Activated B cell treated with CpG ODN at 0.5 μM for 24 hours (primary cell): ENCODE measurements around the gene TIFAB. TPM values are rescaled to one million over a fixed set of nuclear protein-coding genes. Genes with fewer than 3 reads are reported as not detected.

Experiments used
- ATAC-seq: fragments of 200-7000 bp; cut with Tn5 transposase; one replicate; pipeline ENCODE4 v1.10.0; 2021; ENCODE audit warnings: low read depth, mild to moderate bottlenecking, moderate library complexity
- CTCF ChIA-PET: fragments of 350-600 bp; sonication (Branson Sonifier 250); formaldehyde crosslinking; loops from one replicate; lab custom pipeline; 2021; ENCODE audit warnings: antibody characterized with exemption; lab: Charles Lee
- POLR2A ChIA-PET: fragments of 350-600 bp; sonication (Branson Sonifier 250); formaldehyde crosslinking; loops from one replicate; lab custom pipeline; 2021; ENCODE audit warnings: antibody characterized with exemption; lab: Charles Lee
- DNase-seq: peaks from one replicate; pipeline ENCODE4 v3.0.0; 2022
- H3K27ac Mint-ChIP-seq: one replicate; pipeline ENCODE4 v1.8.0; 2020; ENCODE audit warnings: mixed read lengths
- H3K27me3 Mint-ChIP-seq: one replicate; pipeline ENCODE4 v1.8.0; 2021; ENCODE audit warnings: mixed read lengths
- H3K36me3 Mint-ChIP-seq: one replicate; pipeline ENCODE4 v1.8.0; 2021; ENCODE audit warnings: low read depth, mixed read lengths
- H3K4me1 Mint-ChIP-seq: one replicate; pipeline ENCODE4 v1.8.0; 2021; ENCODE audit warnings: mixed read lengths
- H3K4me3 Mint-ChIP-seq: one replicate; pipeline ENCODE4 v1.8.0; 2020; ENCODE audit warnings: mild to moderate bottlenecking, mixed read lengths
- H3K9me3 Mint-ChIP-seq: one replicate; pipeline ENCODE4 v1.8.0; 2020; ENCODE audit warnings: mixed read lengths
- CTCF ChIP-seq: fragments of 200-600 bp; IDR thresholded peaks from one replicate; pipeline ENCODE4 v1.8.0; 2022; ENCODE audit warnings: antibody characterized with exemption, mild to moderate bottlenecking
- intact Hi-C: fragments of 100-400 bp; cut with micrococcal nuclease; formaldehyde crosslinking; loops from one replicate; pipeline ENCODE4 v1.15.1; 2024
- total RNA-seq: library from RNA; stranded (reverse); gene quantifications from 2 replicates; pipeline ENCODE4 v1.2.3, GENCODE V29; 2022

TIFAB gene
- total RNA-seq, 1 donor from 2014 or later, result not detected

- no peaks in the 10 kb centered on the region for H3K36me3 Mint-ChIP-seq
- no peak overlapping the region for H3K27ac Mint-ChIP-seq
- ATAC-seq, result no peak
- TF ChIP-seq CTCF, result no peak
- H3K4me1 Mint-ChIP-seq, result peaks cover 4% of the 10 kb centered on the region
- no peaks in the 10 kb centered on the region for H3K9me3 Mint-ChIP-seq
- no peak for DNase-seq
- no peak overlapping the region for H3K4me3 Mint-ChIP-seq
- CTCF ChIA-PET, result no interaction called here
- peaks cover 71% of the 10 kb centered on the region for H3K27me3 Mint-ChIP-seq
- intact Hi-C loops, result loop anchor here (5.0 kb wide), 2 partner anchors 52 to 458 kb away; partner anchors contain the start of gene PITX1
- POLR2A ChIA-PET, result no interaction called here
These were observed 38.3 kb upstream of the TIFAB start for GRCh38 chr5:135490245-135491037.

GRCh38 chr5:135489466-135490244 lies 37.5 kb upstream of the TIFAB start:
- ATAC-seq, result no peak
- intact Hi-C loops, result loop anchor here (5.0 kb wide), 2 partner anchors 53 to 457 kb away; partner anchors contain the start of gene PITX1
- Mint-ChIP-seq H3K4me1 (peaks cover 4% of the 10 kb centered on the region), H3K4me3 (no peak overlapping the region), H3K36me3 (no peaks in the 10 kb centered on the region), H3K9me3 (no peaks in the 10 kb centered on the region), H3K27me3 (peaks cover 72% of the 10 kb centered on the region), H3K27ac (no peak overlapping the region)
- ChIA-PET CTCF (no interaction called here), POLR2A (no interaction called here)
- DNase-seq, result no peak
- no peak for TF ChIP-seq CTCF

GRCh38 chr5:135488727-135489465 lies 36.7 kb upstream of the TIFAB start:
- TF ChIP-seq CTCF, result no peak
- Mint-ChIP-seq H3K9me3 (no peaks in the 10 kb centered on the region), H3K36me3 (no peaks in the 10 kb centered on the region), H3K27ac (no peak overlapping the region), H3K27me3 (peaks cover 66% of the 10 kb centered on the region), H3K4me3 (no peak overlapping the region), H3K4me1 (peaks cover 4% of the 10 kb centered on the region)
- no peak for ATAC-seq
- ChIA-PET CTCF (no interaction called here), POLR2A (no interaction called here)
- intact Hi-C loops, result no loop called here
- no peak for DNase-seq

- H3K4me1 Mint-ChIP-seq, result peaks cover 4% of the 10 kb centered on the region
- H3K27ac Mint-ChIP-seq, result no peak overlapping the region
- TF ChIP-seq CTCF, result no peak
- ATAC-seq (no peak), DNase-seq (no peak)
- H3K36me3 Mint-ChIP-seq, result no peaks in the 10 kb centered on the region
- intact Hi-C loops, result no loop called here
- CTCF ChIA-PET, result no interaction called here
- no peak overlapping the region for H3K4me3 Mint-ChIP-seq
- H3K9me3 Mint-ChIP-seq, result no peaks in the 10 kb centered on the region
- peaks cover 57% of the 10 kb centered on the region for H3K27me3 Mint-ChIP-seq
- POLR2A ChIA-PET, result no interaction called here
These were observed 35.8 kb upstream of the TIFAB start for GRCh38 chr5:135487839-135488514.
